GM21717 (cell line): Measurements from ENCODE around the gene B9D1.

Experiments
- ATAC-seq: cut with Tn5 transposase; IDR thresholded peaks from one replicate; pipeline ENCODE4 v1.9.1; 2021; ENCODE audit warnings: mild to moderate bottlenecking, moderate library complexity; ENCODE audit not compliant: unreplicated experiment

The B9D1 gene

DNA sequence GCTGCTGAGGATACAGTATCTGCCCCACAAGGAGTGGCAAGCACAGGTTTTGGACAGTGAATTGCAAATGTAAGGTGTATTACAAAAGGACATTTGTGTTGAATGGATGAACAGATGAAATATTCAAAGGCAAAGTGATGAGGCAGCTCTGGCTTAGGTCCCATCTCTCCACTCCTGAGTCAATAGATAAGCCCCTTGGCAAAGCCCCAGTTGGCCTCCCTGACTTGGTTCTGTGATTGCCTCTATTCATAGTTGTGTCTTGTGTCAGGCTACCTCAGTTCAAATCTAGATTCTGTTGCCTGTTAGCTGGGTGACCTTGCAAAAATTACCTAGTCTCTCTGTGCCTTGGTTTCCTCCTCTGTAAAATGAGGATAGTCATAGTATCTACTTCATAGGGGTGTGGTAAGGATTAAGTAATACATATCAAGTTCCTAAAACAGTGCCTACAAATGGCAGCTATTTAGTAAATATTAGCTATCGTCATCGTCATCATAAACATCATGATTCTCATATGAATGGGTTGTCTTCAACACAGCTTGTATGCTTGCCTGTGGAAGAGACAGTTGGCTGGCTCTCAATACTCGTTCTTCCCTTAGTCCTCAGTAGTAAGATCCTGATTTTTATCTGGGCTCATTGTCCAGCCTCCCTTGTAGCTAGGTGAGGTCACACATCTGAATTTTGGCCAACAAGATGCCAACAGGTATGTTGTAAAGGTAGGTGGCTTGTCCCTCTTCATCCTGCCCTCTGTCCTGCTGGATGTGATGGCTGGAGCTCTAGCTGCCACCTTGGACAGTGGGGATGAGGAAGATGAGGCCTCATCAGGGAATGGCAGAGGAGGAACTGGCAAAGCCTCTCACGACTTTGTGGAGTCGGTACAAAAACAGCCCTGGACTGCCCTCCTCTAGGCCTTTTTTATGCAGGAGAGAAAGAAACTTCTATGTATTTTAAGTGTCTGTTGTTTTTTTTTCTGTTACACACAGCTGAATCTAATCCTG is 26.6 kb upstream of the B9D1 start:
- no peak for ATAC-seq

DNA sequence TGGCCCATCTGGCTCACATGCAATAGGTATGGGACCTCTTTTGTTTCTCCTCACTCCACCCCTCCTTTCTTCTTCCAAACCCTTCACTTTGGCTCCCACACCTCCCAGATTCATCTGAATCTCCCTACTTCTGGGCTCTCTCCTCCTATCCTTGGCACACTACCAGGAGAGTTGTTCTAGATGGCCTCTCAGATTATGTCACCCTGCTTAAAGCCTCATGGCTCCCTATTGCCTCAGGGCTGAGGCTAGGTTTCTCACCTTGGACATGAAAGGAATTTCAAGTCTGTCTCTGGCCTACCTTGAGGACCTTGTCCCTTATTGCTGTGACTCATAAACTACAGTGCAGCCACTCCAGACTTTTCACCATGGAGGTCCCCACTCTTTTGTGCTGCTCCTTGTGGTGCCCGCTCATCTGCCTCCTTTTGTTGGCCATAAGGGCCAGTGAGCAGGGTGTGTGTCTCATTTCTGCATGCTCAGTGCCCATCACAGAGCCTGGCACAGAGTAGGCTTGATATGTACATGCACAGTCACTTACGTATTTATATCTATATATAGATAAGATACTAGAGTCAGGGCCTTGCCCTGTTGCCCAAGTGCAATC is 25.5 kb upstream of the B9D1 start:
- no peak for ATAC-seq

DNA sequence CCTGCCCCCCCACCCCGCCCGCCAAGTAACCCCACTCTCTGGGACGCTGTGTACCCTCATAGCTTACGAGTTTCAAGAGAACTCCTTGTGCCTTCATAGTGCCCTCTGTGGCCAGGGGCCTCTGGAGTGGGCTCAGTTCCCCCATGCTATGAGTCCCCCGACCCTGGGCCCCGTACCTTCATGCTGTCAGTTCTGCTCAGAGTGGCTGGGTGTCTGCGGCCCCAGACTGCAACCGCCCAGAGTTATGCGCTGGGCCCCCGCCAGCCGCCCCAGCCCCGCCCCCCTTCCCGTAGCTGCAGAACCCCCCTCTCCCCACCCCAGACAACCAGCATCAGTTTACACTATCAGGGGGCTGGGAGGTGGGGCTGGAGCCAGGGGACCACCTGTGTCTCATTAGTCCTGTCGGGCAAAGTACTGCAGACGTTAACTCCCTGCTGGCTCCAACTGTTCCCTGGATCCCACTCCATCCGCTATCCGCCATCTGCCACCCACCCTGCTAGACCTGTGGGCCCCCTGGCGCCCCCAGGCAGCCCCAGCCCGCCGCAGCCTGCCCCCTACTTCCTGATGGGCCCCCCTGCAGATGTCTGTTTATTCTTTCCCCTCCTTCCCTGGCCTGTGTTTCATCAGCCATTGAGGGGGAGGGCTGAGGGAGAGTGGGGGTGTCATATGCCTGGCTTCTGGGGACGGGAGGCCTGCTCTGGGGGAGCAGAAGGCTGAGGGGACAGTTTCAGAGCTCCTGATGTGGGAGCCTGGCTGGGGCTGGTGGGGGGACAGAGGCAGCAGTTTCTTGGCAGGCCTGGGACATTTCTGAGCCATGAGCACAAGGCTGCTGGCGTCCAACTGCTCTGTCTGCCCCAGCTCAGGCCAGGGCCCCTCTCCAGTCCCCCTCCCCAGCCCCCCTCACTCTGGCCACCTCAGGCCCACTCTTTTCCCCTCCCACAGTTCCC is 24.7 kb upstream of the B9D1 start, which contains the start of gene MFAP4:
TSS of gene MFAP4 (minus strand) at position 217 of the 947 bp plus-strand sequence. CDS start at position 182, 35 bp downstream.
- ATAC-seq, result no peak

DNA sequence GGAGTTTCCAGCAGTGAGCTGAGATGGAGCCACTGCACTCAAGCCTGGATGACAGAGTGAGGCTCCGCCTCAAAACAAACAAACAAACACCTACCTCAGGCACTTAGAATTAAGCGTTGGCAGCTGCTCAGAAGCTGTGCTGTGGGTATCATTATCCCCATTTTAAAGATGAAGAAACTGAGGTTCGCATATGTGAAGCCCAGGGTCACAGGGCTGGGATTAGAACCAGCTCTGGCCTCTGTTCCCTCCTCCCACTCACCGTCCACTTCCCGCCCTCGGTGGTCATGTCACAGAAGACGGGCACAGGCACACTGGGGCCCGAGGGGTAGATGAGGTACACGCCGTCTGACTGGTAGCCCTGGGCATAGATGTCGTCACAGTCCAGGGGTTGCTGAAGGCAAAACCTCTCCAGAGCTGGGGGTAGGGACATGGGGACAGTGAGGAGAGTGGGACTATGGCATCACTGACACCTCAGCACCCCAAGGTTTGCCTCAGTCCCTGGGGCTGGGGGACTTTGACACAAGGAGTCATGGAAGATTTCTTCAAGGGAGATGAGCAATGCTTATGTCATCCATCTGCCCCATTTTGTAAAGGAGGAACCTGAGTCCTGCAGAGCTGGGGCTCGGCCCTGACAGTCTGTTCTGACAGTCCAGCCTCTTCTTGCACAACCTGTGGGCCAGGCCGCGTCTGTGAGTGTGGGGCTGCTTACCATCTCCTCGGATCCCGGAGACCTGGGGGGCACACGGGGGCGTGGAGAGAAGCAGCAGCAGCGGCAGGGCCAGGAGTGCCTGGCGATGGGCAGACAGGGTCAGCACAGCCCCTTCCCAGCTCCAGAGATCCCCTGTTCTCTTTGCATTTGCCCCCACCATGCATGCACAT is 23.8 kb upstream of the B9D1 start:
- ATAC-seq, result no peak

DNA sequence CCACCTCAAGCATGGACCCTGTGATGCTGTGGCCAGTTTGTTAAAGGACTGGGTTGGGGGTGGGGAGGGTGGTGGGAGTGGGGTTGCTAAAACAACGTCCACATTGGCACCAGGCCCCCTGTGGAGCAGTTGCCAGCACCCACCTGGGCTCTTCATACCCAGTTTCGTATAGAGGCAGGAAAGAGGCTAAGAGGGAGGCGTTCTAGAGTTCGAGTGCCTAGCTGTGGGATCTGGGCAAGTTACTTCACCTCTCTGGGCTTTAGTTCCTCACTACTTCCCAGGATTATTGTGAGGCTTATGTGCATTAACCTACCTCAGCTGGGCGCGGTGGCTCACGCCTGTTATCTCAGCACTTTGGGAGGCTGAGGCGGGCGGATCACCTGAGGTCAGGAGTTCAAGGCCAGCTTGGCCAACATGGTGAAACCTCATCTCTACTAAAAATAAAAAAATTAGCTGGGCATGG is 23.0 kb upstream of the B9D1 start:
- no peak for ATAC-seq

DNA sequence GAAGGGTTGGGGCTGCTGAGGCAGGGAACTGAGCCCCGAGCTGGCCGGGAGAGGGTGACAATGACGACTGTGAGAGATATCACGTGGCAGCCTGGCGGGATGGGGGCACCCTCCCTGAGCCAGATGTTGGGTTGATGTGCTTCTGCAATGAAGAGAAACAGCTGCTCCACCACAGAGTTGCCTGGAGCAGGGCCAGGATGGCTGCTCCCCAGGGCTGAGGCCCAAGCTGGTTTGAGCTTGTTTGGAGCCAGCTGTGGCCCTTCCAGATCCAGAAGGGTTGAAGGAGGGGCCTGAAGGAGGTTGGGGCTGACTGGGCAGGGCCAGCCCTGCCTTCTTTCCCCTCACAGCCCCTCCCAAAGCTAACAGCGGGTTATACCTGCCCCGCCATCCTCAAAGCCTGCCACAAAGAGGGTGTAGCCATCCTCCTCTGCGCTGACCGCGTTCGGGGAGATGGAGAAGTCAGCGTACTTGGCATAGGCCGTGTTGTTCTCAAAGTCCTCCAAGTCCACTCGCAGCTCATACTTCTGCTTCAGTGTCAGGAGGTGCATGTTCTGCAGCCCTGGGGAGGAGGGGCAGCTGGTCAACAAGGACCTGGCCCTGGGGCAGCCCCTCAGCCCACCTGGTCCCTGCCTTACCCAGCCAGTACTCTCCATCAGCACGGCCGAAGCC is 22.3 kb upstream of the B9D1 start:
- ATAC-seq, result no peak

DNA sequence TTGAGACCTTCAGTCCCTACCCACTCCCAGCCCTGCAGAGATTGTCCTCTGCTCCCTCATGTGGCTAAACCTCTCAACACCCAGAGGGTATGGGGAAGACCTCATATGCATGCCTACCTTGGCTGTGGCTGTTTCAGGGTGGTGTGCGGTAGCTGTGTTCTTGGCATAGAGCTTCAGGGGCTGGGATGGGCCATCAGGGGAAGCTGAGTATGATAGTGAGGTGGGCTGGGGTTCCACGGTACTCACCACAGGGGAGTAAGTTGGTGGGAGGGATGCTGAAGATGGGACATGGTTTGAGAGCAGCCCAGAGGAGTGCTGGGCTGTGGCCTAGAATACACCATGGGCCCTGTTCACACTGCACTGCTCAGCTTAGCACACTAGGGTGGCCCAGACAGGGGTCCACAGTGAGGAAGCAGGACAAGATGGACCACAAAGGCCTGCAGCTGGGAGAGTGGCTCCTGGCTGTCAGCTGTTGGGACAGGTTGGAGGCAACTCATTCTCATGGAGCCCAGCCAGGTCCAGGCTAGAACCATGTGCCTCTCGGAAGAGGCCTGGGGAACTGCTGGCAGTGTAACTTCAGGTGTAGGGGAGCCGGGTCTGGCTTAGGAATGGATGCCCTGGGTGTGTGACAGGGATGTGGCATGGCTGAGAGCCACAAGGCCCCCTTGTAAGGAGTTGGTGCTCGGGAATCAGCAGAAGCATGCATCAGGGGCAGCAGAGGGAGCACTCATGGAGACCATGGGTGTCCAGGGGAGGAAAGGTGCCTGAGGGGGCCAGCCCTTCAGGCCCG is 21.4 kb upstream of the B9D1 start:
- no peak for ATAC-seq

DNA sequence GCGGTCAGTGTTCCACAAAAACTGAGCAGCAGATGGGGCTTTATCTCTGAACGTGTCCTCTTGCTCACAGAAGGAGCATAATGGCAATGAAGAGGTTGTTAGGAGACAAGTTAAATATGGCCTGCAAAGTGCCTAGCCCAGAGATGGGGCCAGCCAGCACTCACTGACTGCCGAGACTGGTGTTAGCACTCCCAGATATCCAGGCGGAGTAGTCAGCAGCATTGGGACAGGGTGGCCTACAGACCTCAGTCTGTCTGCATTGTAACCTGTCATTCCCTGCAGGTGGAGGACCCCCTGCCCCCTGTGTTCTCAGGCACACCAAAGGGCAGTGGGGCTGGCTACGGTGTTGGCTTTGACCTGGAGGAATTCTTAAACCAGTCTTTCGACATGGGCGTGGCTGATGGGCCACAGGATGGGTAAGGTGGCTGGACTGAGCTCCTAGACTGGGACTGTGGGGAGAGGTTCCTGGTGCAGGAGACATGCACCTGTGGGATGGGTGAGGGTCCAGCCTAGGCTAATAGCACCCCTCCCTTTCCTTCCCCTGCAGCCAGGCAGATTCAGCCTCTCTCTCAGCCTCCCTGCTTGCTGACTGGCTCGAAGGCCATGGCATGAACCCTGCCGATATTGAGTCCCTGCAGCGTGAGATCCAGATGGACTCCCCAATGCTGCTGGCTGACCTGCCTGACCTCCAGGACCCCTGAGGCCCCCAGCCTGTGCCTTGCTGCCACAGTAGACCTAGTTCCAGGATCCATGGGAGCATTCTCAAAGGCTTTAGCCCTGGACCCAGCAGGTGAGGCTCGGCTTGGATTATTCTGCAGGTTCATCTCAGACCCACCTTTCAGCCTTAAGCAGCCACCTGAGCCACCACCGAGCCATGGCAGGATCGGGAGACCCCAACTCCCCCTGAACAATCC is 20.3 kb upstream of the B9D1 start:
- no peak for ATAC-seq

DNA sequence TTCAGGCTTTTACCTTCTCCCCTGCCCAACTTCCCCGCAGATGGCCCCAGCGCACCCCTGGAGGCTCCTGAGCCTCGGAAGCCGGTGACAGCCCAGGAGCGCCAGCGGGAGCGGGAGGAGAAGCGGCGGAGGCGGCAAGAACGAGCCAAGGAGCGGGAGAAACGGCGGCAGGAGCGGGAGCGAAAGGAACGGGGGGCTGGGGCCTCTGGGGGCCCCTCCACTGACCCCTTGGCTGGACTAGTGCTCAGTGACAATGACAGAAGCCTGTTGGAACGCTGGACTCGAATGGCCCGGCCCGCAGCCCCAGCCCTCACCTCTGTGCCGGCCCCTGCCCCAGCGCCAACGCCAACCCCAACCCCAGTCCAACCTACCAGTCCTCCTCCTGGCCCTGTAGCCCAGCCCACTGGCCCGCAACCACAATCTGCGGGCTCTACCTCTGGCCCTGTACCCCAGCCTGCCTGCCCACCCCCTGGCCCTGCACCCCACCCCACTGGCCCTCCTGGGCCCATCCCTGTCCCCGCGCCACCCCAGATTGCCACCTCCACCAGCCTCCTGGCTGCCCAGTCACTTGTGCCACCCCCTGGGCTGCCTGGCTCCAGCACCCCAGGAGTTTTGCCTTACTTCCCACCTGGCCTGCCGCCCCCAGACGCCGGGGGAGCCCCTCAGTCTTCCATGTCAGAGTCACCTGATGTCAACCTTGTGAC is 19.4 kb upstream of the B9D1 start:
- no peak for ATAC-seq

DNA sequence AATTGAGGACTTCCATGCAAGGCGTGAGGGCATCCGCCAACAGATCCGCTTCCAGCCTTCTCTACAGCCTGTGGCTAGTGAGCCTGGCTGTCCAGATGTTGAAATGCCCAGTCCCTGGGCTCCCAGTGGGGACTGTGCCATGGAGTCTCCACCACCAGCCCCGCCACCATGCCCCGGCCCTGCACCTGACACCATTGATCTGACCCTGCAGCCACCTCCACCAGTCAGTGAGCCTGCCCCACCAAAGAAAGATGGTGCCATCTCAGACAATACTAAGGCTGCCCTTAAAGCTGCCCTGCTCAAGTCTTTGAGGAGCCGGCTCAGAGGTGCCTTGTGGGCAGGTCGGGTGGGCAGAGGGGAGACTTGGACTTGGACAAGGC is 18.8 kb upstream of the B9D1 start:
- no peak for ATAC-seq

DNA sequence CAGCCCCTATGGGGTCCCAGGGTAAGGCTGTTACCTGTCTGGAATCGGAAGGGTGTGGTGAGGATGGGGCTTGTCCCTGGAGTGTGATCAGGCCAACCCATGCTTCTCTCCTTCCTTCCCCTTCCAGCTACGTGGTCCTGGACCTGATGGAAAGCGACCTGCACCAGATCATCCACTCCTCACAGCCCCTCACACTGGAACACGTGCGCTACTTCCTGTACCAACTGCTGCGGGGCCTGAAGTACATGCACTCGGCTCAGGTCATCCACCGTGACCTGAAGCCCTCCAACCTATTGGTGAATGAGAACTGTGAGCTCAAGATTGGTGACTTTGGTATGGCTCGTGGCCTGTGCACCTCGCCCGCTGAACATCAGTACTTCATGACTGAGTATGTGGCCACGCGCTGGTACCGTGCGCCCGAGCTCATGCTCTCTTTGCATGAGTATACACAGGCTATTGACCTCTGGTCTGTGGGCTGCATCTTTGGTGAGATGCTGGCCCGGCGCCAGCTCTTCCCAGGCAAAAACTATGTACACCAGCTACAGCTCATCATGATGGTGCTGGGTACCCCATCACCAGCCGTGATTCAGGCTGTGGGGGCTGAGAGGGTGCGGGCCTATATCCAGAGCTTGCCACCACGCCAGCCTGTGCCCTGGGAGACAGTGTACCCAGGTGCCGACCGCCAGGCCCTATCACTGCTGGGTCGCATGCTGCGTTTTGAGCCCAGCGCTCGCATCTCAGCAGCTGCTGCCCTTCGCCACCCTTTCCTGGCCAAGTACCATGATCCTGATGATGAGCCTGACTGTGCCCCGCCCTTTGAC is 18.2 kb upstream of the B9D1 start:
- ATAC-seq, result no peak

DNA sequence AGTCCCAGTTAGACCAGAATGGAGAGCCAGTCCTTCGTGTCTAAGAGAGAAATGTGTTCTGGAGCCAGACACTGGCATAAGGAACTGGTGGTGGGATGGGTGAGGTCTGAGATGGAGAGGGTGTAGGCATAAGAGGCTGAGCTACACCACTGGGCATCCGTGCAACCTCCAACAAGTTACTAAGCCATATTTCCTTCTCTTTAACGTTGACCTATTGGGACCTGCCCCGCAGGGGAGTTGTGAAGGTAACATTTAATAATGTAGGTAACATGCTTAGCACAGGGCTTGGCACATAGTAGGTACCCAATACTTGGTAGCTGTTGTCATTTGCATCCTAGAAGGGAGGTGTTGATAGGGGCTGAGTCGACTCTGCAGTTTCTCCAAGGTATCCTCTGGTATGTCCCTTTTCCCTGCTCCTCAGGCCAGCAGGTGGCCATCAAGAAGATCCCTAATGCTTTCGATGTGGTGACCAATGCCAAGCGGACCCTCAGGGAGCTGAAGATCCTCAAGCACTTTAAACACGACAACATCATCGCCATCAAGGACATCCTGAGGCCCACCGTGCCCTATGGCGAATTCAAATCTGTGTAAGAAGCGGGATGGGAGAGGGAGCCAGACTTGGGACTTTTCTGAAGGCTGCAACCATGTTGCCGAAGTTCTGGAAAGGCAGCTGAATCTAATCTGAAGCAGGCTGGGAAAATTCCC is 17.0 kb upstream of the B9D1 start:
- no peak for ATAC-seq

DNA sequence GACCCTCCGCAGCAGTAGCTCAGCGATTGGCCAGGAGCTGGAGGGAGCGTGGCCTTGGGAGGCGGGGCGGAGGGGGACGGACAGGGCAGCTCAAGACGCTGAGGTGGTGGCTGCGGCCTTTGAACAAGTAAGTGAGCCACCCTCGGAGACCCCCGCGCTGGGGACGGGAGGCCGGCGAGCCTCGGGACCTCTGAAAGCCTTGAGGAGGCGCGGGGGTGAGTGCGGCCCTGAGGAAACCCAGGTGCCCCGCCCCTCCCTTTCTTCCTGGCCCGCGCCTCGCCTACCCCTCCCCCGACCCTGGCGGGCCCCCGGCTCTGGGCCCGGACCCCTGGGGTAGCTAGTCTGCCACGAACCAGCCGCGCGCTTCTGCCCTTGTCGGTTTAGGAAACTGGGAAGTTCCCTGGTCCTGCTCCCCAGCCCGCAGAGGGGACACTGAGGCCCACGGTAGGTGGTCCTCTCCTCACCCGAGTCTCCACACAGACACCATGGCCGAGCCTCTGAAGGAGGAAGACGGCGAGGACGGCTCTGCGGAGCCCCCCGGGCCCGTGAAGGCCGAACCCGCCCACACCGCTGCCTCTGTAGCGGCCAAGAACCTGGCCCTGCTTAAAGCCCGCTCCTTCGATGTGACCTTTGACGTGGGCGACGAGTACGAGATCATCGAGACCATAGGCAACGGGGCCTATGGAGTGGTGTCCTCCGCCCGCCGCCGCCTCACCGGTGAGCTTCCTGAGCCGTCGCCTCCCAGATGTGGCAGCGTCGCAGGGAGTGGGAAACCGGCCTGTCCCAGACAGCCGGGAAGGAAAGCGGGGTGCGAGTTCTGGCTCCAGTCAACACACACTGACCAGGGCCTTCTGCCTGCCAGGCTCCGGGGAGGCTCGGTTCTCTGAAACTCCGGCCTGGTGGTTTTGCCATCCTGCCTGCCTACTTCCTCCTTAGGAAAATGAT is 16.2 kb upstream of the B9D1 start, which contains the start of gene MAPK7:
TSS of gene MAPK7 (plus strand) at position 83 of the 945 bp plus-strand sequence. CDS start at position 486, 403 bp downstream.
- ATAC-seq, result peak; percentile 17
